Neuron (in vitro differentiated cells): ENCODE measurements around the gene RFNG.
A peak's percentile ranks its signal among the peaks of the same experiment; 100 is the strongest.

Source experiments
- H2AFZ ChIP-seq: one replicate; pipeline ENCODE4 v1.6.1; 2013; ENCODE audit warnings: low read depth, mild to moderate bottlenecking, inconsistent platforms, low read length, moderate library complexity
- H3K27me3 ChIP-seq: one replicate; pipeline ENCODE4 v1.6.1; 2013; ENCODE audit warnings: low read length; ENCODE audit not compliant: insufficient read depth
- H3K36me3 ChIP-seq: one replicate; pipeline ENCODE4 v1.6.1; 2013; ENCODE audit warnings: low read length; ENCODE audit not compliant: insufficient read depth
- H3K4me1 ChIP-seq: one replicate; pipeline ENCODE4 v1.6.1; 2013; ENCODE audit warnings: low read length; ENCODE audit not compliant: insufficient read depth
- H3K4me3 ChIP-seq: 2 replicates; pipeline ENCODE4 v1.5.1; 2013; ENCODE audit warnings: mild to moderate bottlenecking, low read length, moderate library complexity
- H3K9me3 ChIP-seq: one replicate; pipeline ENCODE4 v1.6.1; 2013; ENCODE audit warnings: low read length

The RFNG gene

DNA sequence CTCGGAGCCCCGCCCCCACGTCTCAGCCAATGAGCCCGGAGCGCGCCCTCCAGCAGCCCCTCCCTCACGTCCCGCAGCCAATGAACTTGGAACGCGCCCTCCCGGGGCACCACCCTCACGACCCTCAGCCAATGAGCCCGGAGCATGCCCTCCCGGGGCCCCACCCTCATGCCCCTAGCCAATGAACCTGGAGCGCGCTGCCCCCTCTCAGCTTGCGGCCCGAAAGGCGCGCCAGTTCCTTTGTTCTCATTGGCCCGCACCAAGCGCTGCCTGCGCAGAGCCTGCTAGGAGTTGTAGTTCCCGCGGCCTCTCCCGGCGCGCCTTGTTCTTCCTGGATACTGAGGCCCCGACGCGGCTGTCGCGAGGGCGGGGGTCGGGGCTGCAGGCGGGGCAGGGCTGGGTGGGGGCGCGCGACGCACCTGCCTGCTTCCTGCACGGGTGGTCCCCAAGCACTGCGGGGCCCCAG is 28.6 kb downstream of the RFNG start, which contains the start of gene LRRC45:
Gene LRRC45 (plus strand): TSS at position 325 of the 466 bp plus-strand sequence. CDS start 339 bp downstream, outside the sequence.
- no peaks in the 10 kb centered on the region for H3K27me3 ChIP-seq
- H3K4me1 ChIP-seq, result peaks cover 25% of the 10 kb centered on the region
- H3K4me3 ChIP-seq, result peak within 1 kb of the TSS; percentile 84
- H2AFZ ChIP-seq, result peak within 1 kb of the TSS; percentile 58
- H3K36me3 ChIP-seq, result peaks cover 4% of the 10 kb centered on the region
- no peaks in the 10 kb centered on the region for H3K9me3 ChIP-seq

DNA sequence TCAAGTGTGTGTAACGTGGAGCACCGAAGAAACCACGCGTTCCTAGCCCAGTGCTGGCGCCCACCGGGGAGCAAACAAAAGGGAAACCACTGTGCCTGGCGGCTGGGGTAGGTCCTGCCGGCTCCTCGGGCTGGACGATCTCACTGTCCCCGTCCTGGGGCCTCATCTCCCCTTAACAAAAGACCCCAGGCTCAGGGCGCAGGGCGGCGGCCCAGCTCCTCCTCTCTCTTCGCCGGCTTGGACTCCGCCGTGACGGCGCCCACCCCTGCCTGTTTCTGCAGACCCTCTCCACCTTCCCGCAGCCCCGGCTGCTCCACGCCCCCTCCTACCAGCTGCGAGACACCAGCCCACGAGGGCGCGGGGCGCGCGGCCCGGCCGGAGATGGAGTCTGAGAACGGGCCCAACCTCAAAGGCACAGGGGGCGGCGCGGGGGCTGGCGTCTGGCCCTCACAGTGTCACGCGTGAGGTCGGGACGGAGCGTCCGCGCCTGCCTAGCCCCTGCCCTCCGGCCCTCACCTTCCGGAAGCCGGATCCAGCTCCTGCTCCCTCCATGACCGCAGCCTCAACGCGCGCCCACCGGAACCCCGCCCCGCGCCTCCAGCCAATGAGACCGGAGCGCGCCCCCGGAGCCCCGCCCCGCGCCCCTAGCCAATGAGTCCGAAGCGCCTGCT is 29.2 kb downstream of the RFNG start, which contains the start of gene CENPX:
Gene CENPX (minus strand): TSS at position 569 of the 671 bp plus-strand sequence. CDS start 17 bp downstream, at position 552.
- no peaks in the 10 kb centered on the region for H3K9me3 ChIP-seq
- peaks cover 25% of the 10 kb centered on the region for H3K4me1 ChIP-seq
- no peaks in the 10 kb centered on the region for H3K27me3 ChIP-seq
- peaks cover 4% of the 10 kb centered on the region for H3K36me3 ChIP-seq
- peak within 1 kb of the TSS; percentile 84 for H3K4me3 ChIP-seq
- H2AFZ ChIP-seq, result peak within 1 kb of the TSS; percentile 58

DNA sequence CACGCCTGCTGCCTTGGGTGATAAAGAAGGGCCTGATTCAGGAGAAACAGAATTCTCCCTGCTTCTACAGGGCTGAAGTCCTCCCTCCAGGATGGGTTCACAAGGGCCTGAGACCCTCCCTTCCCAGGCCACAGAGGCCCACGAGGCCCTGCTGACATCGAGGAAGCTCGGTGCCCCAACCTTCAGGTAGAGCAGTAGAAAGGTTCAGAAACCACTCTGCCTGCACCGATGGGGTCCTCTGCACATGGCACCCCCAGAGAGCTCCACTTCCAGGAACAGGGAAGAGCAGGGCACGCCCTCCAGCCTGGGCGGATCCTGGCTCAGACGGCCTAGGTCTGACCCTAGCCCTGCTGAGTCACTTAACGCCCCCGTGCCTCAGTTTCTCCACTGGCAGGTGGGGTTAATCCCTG is 29.7 kb downstream of the RFNG start:
- Histone ChIP-seq H3K4me3 (peak overlapping the region; percentile 84), H3K27me3 (no peaks in the 10 kb centered on the region), H3K36me3 (peaks cover 4% of the 10 kb centered on the region), H2AFZ (peak overlapping the region; percentile 32), H3K4me1 (peaks cover 25% of the 10 kb centered on the region), H3K9me3 (no peaks in the 10 kb centered on the region)

DNA sequence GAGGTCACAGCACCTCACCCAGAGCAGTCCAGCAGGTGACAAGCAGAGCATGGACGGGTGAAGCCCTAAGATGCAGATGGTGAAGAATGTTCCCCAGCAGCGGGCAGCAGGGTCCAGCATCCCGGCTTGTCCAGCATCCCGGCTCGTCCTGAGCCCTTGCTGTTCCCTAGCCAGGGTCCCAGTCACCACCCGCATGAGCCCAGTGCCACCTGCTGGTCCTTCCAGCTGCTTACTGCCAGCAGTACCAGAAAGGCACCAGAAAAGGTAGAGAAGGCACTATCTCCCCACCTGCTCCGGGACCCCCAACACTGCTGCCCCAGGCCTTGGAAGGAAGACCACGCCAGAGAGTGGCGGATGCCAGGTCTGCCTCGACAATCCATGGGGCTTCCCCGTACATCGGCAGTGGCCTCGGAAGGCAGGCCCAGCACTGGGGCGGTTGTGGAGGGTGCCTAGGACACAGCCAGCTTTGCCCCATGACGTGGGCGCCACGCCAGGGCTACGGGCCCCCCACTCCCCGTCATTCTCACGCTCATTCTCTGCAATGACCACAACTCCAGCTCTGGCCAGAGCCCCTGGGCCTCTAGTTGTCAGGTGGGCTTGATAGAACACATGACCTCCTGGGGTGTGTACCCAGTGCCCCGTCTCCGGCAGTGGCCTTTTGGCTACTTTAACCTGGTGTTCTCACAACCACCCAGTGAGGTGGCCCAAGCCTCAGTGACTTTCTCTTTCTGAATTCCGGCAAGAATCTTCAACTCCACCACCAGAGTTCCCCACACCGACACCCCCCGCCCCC is 30.3 kb downstream of the RFNG start:
- Histone ChIP-seq H2AFZ (no peak overlapping the region), H3K27me3 (no peaks in the 10 kb centered on the region), H3K4me3 (peak overlapping the region; percentile 84), H3K36me3 (peaks cover 4% of the 10 kb centered on the region), H3K9me3 (no peaks in the 10 kb centered on the region), H3K4me1 (peaks cover 25% of the 10 kb centered on the region)

DNA sequence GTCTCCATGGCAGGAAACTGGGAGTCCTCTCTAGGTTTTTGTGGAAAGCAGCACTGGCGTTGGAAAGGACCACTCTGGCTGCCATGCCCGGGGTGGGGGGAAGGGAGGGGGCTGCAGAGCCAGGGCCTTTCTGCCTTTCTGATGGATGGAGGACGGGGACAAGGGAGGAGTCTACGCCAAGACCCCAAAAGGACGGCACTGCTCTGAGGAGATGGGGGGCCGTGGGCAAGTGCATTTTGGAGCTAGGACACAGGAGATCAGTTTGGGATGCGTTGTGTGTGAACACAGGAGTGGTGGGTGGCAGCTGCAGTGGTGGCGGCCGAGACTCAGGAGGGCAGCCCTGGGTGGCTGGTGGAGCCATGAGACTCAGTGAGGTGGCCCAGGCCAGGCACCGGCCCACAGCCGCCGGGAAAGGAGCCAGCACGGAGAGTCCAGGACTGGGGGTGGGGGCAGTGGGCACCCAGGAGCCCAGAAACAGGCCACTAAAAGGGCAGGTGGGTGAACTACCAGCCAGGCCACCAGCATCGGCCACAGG is 31.0 kb downstream of the RFNG start:
- no peak overlapping the region for H3K4me3 ChIP-seq
- no peaks in the 10 kb centered on the region for H3K9me3 ChIP-seq
- H3K4me1 ChIP-seq, result peaks cover 25% of the 10 kb centered on the region
- H3K36me3 ChIP-seq, result peaks cover 4% of the 10 kb centered on the region
- H3K27me3 ChIP-seq, result no peaks in the 10 kb centered on the region
- H2AFZ ChIP-seq, result no peak overlapping the region

DNA sequence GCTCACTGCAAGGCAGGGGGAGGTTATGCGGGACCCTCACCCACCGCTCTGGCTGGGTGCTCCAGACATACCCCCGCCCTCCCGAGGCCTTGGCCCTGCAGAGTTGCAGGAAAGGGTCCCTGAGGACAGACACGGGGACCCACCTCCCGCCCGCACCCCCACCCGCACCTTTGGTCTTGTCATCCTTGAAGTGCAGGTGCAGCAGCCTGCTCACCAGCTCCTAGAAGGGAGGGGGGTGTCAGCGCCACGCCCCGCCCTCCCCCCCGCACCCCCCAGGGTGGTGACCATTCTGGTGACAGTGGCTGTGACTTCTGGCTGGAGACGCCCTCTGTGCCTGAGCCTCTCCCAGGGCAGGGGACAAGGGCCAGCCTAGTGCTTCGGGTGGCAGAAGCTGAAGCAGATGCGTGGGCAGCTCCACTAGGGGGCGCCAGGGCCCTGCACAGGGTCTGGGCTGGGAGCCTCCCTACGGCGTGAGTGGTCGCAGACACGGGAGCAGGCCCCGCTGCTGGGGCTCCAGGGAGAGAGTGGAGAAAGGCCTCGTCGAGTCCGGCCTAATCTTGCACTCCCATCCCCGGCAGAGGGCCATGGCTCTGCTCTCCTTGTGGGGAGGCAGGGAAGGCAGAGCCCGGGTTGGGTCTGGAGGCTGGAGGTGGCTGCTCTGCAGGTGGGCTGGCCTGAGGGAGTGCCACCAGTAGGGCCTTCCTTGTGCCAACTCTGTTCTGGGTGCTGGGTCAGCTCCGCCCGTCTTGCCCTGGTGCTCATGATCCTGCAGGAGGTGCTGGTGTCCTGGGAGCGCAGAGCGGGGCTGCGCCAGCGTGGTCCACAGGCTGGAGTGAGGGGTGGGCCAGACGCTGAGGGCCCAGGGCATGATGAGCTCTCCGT is 31.7 kb downstream of the RFNG start:
- H3K4me3 ChIP-seq, result no peak overlapping the region
- H3K4me1 ChIP-seq, result peaks cover 32% of the 10 kb centered on the region
- no peak overlapping the region for H2AFZ ChIP-seq
- H3K36me3 ChIP-seq, result peaks cover 4% of the 10 kb centered on the region
- H3K27me3 ChIP-seq, result no peaks in the 10 kb centered on the region
- H3K9me3 ChIP-seq, result no peaks in the 10 kb centered on the region

DNA sequence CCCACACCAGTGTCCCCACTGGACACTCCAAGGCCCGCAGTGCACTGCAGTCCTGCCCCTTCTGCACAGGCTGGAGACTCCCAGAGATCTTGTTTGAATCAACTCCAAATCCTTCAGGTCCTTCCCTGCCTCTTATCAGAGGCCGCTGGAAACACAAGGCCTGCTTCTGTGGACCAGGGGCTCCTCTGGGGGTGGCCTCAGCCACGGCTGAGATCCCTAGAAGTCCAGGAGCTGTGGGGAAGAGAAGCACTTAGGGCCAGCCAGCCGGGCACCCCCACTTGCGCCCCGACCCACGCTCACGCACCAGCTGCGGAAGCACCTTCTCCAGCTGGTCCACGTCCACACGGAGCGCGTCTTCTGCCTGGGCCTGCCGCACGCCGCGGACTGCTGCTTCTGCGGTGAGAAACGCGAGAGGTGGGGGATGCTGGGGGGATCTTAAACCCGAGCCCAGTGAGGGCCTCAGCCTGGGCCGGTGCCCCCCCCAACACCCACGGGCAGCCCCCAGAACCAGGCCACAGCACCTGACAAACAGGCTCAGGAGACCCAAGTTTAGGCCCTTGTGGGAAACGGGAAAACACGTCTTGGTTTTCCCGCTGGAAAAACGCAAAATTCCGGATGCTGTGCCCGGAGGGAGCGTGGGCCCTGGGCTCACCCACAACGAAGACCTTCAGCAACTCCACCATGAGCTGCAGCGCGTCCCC is 32.5 kb downstream of the RFNG start:
- peaks cover 25% of the 10 kb centered on the region for H3K4me1 ChIP-seq
- H3K9me3 ChIP-seq, result no peaks in the 10 kb centered on the region

DNA sequence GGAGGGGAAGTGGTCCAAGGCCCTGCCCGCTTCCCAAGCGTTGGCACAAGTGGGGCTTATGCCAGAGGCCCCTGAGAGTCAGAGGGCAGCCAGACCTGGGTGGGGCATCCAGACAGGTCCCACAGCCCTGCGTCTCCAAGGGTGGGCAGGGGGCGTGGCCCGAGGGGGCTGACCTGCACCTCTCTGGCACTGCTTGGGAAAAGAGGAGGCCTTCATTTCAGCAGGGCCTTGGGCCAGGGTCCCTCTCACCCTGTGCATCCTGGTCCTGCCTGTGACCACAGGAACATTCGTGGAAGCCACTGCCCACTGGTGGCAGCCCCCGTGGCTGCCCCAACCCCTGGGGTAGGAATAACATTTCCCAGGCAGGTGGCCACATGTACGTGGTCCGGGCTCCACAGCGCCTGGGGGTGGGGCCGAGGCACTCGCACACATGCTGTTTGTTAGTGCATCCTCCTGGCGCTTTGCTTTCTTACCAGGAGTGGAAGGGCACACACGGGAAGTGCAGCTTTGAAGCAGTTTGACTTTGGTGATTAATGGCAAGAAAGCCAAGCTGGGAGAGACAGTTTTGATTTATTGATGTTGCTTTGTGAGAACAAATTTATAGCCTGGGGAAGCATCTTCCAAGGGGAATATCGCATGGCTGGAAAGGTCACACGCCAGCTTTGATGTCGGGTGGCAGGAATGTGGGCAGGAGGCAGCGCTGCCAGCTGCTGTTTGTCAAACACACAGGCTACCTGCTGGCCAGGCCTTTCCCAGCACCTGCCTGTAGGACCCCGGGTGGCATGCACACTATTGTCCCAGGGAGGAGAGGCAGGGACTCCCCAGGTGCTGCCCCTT is 33.2 kb downstream of the RFNG start:
- Histone ChIP-seq H2AFZ (no peak overlapping the region), H3K9me3 (no peaks in the 10 kb centered on the region), H3K4me3 (no peak overlapping the region), H3K27me3 (no peaks in the 10 kb centered on the region), H3K36me3 (peaks cover 4% of the 10 kb centered on the region), H3K4me1 (peaks cover 18% of the 10 kb centered on the region)

More for the DNA sequence above, 32.5 kb downstream of the RFNG start:
- peaks cover 4% of the 10 kb centered on the region for H3K36me3 ChIP-seq
- no peaks in the 10 kb centered on the region for H3K27me3 ChIP-seq
- H3K4me3 ChIP-seq, result no peak overlapping the region
- H2AFZ ChIP-seq, result no peak overlapping the region

DNA sequence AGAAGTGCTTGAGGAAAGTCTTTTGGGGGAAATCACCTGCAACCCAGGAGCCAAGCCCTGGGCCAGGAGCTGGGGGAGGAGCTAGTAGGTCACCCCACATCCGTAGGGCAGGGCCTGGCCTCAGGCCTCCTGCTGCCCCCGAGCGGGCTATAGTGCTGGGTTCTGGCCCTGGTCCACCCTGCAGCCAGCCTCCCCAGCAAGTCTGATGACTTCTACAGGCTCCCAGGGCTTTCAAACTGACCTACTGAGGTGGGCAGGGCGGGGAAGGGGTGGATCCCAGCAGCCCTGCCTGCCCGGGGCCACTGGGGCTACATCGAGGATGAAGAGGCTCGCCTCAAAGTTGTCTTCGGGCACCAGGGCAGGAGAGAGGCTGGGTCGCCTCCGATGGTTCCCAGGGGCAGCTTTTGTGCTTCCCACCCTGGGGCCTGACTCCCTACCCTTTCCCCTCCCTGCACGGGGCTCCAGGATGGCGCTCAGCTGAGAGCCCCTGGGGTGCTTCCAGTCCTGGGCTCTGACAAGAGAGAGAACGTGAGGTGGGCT is 33.9 kb downstream of the RFNG start:
- H3K27me3 ChIP-seq, result no peaks in the 10 kb centered on the region
- H3K4me1 ChIP-seq, result peaks cover 23% of the 10 kb centered on the region
- no peaks in the 10 kb centered on the region for H3K9me3 ChIP-seq
- no peak overlapping the region for H2AFZ ChIP-seq
- H3K36me3 ChIP-seq, result peaks cover 4% of the 10 kb centered on the region
- no peak overlapping the region for H3K4me3 ChIP-seq

DNA sequence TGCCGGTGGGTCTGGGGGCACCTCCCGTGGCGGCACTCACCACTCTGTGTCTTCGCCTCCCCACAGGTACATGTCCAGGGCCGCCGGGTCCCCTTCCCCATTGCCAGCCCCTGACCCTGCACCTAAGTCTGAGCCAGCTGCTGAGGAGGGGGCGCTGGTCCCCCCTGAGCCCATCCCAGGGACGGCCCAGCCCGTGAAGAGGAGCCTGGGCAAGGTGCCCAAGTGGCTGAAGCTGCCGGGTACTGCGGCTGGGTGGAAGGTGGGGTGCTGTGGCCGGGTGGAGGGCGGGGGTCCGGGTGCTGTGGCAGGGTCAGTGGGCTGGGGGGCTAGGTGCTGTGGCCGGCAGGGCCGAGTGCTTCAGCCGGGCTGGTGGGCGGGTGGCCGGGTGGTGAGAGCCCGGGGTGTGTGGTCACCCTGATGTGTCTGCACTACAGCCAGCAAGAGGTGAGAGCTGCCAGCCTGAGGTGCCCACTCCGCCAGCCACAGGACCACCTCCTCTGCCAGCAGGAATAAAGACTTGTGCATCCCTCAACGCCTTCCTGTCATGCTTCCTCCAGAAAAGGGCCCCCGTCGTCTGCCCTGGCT is 34.6 kb downstream of the RFNG start:
- H3K9me3 ChIP-seq, result no peaks in the 10 kb centered on the region
- H3K4me3 ChIP-seq, result no peak overlapping the region
- H3K4me1 ChIP-seq, result peaks cover 25% of the 10 kb centered on the region
- H2AFZ ChIP-seq, result no peak overlapping the region
- H3K36me3 ChIP-seq, result peaks cover 4% of the 10 kb centered on the region
- no peaks in the 10 kb centered on the region for H3K27me3 ChIP-seq
